GM12873 (cell line): ENCODE results near the gene RNF215.

Experiments used
- TF ChIP-seq, protein P1 (sequence below): IDR thresholded peaks from 2 replicates; pipeline ENCODE4 v1.5.1; 2012; ENCODE audit warnings: low read depth, mild to moderate bottlenecking, moderate library complexity, low read length, control low read depth; ENCODE audit not compliant: insufficient read depth; ENCODE audit errors: missing control alignments

The RNF215 gene

DNA sequence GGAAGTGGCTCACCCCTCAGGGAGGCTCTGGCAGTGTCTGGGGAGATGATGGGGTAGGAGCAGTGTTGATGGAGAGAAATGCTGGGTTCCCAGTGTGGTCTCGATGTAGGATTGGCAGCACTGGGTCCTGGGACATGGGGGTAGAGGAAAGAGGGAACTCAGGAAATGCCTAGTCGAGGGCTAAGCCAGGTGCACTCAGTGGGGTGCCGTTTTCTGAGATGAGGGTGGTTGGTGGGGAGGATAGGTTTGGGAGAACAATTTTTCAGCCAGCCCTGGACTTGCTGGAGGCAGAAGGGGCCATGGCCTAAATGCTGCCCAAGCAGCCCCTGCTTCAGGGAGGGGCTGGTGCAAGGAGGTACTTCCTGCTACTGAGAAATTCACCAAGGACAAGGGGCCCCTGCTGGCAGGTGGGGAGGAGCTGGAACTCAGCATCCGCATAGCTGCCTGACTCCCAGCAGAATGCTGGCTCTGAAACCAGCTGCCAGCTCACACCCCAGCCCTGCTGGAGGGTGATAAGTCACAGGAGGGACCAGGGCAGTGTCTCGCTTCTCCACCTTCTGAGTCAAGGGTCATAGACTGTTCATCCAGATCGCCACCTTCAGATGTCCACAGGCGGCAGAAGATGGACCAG lies 24.4 kb downstream of the RNF215 start:
- TF ChIP-seq, protein P1, sequence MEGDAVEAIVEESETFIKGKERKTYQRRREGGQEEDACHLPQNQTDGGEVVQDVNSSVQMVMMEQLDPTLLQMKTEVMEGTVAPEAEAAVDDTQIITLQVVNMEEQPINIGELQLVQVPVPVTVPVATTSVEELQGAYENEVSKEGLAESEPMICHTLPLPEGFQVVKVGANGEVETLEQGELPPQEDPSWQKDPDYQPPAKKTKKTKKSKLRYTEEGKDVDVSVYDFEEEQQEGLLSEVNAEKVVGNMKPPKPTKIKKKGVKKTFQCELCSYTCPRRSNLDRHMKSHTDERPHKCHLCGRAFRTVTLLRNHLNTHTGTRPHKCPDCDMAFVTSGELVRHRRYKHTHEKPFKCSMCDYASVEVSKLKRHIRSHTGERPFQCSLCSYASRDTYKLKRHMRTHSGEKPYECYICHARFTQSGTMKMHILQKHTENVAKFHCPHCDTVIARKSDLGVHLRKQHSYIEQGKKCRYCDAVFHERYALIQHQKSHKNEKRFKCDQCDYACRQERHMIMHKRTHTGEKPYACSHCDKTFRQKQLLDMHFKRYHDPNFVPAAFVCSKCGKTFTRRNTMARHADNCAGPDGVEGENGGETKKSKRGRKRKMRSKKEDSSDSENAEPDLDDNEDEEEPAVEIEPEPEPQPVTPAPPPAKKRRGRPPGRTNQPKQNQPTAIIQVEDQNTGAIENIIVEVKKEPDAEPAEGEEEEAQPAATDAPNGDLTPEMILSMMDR: no peak

DNA sequence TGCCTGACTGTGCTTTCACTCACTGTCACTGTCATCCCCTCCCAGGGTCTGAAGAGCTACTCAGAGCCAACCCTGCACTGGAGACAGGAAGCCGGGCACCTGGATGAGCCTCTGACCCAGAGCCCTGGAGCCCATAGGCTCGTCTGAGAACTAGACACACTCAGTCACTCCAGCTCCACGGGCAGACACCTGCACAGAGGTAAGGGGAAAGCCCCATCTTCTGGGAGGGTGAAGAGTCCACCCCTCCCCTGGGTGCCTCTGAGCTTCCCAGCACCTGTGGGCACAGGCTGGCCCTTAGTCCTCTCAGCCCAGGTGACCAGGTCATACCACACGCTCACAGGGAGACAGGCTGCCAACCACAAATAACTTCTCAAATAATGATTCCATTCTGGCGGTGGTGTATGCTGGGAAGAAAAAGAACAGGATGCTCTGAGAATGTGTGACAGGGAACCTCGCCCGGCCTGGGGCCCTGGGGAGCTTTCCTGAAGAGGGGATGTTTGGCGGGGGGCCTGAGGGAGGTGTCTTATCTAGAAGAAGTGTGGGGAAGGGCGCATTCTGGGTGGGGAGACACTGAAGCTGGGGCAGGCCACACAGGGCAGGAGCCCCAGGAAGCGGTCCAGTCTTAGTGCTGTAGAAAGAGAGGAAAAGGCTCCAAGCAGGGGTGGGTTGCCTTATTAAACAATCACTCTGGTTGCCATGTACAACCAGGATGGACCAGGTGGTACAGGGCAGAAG lies 25.1 kb downstream of the RNF215 start:
- TF ChIP-seq, protein P1: no peak

DNA sequence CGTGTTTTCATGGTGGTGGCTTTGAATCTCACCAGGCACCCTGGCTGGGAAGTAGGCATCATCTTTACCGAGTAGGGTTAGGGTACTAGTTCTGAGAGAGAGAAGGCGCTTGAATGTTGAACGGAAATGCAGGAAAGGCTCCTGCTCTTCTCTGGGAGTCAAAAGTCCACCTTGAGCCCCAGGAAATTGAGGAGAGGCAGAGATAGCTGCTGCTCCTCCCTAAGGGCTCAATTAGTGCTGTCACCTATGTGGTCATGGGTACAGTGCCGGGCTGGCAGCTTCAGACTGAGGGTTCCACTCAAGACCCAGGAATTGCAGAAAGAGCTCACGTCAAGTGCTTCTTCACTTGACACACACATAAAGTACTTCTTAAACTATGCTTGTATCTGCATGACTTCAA lies 28.7 kb downstream of the RNF215 start:
- TF ChIP-seq, protein P1: no peak

DNA sequence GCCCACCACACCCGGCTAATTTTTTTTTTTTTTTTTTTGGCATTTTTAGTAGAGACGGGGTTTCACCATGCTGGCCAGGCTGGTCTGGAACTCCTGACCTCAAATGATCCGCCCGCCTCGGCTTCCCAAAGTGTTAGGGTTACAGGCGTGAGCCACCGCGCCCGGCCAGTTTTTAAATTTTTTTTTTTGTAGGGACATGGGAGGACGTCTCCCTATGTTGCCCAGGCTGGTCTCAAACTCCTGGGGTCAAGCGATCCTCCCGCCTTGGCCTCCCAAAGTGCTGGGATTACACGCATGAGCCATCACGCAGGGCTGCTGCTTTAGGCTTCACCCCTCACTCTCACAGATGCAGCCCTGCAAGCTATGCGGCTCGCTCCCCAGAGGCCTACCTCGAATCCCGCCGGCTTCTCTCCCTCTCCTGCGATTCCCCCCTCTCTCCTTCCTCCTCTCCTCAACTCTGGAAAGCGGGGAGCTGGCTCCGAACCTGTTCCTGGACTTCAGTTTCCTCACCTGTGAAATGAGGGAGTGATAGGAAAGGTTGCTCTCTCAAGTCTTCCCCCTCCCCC lies 29.5 kb downstream of the RNF215 start:
- TF ChIP-seq, protein P1: no peak

DNA sequence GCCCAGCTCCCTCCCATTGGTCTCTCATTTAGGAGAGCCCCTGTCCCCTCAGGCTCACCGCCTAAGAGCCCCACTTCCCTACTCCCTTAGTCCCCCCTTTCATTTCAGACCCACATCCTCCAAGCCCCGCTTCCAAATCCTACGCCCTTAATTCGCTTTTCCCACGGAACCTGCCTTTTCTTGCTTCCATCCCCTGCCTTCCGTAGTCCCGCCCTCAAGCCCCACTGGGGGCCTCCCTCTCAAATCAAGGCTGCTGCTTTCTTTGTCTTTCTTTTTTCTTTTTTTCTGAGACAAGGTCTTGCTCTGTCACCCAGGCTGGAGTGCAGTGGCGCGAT lies 30.0 kb downstream of the RNF215 start:
- TF ChIP-seq, protein P1: no peak

DNA sequence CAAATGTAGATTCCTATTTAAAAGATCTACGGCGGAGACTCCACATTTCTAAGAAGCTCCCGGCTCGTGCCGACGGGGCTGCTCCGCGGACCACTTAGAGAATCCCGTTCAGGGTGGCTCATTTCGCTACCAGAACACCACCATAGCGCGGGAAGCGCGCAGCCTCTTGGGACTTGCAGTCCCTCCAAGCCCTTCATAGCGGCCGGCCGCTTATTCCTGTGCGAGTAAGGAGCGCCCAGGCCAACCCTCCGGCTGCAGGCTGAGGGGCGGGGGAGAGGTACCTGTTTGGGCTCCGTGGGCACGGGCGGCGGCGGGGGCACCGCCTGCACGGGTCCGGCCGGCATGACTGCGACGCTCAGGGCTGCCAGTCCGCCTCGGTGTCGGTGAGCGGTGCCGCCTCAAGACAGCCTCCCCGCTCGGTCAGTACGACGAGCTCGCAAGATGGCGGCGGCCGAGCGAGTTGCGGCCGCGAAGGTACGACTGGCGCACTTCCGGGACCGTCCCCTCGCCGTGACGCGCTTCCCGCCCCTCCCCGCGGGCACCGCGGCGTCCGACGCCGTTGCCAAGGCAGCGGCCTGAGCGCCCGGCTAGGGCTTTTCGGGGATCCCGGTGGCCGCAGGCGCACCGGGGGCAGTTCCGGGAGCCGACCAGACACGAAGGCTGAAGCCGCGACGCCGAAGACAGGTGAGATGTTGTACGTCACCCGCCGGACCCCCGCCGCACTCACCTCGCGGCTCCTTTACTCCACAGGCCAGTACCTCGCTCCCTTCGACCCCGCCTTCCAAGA lies 30.6 kb downstream of the RNF215 start, which contains the start of the genes CCDC157 and SF3A1:
CCDC157 (plus strand) TSS at position 559 of the 787 bp plus-strand sequence. CDS start 8,994 bp downstream, outside the sequence.
SF3A1 (minus strand) TSS at position 446 of the 787 bp plus-strand sequence; CDS start at position 344, 102 bp downstream.
- TF ChIP-seq, protein P1: no peak

DNA sequence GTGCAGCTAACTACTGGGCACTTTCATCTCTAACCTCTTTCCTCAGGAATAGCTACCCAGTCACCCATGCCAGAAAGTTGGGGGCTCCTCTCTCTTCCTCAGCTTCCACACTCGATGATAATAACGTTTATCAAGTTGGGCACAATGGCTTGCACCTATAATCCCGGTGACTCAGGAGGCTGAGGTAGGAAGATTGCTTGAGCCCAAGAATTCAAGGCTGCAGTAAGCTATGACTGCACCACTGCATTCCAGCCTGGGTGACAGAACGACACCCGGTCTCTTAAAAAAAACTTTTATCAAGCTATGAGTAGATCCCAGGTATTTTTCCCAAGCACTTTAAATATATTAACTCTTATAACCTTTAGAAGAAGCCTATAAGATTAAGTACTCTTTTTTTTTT lies 32.6 kb downstream of the RNF215 start:
- TF ChIP-seq, protein P1: no peak
